D721Med (cell line): Measurements from ENCODE around the gene TRMT11.

ENCODE experiments used
- DNase-seq: peaks from one replicate; pipeline ENCODE4 v3.0.0; 2011; ENCODE audit warnings: low spot score; ENCODE audit not compliant: insufficient read length
- FAIRE-seq: peaks from 2 replicates; lab custom pipeline; 2011; peaks lifted over from hg19 to GRCh38; lab: Jason Lieb, UNC
- TF ChIP-seq, protein P1 (sequence below): IDR thresholded peaks from 2 replicates; pipeline ENCODE4 v1.5.1; 2012; ENCODE audit warnings: mild to moderate bottlenecking, control low read depth; ENCODE audit not compliant: insufficient read depth; ENCODE audit errors: missing control alignments

TRMT11 gene

DNA sequence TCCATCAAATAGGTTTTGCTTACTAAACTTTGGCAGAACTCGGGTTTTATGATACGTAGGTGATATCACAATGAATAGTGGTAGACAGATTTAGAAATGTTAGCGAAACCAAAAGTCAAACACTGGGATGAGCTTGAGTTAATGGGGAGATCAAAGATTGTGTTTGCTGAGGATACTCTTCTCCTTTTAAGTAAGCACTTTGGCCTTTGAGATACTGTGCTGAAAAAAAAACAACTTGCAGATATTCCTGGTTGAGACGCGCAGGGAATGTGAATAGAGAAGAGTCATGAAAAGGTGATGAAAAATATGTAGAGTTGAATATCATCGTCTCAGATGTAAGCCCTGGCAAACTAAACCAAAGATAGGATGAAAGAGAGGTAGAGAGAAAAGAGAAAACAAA is 48.3 kb downstream of the TRMT11 start:
- TF ChIP-seq, protein P1, sequence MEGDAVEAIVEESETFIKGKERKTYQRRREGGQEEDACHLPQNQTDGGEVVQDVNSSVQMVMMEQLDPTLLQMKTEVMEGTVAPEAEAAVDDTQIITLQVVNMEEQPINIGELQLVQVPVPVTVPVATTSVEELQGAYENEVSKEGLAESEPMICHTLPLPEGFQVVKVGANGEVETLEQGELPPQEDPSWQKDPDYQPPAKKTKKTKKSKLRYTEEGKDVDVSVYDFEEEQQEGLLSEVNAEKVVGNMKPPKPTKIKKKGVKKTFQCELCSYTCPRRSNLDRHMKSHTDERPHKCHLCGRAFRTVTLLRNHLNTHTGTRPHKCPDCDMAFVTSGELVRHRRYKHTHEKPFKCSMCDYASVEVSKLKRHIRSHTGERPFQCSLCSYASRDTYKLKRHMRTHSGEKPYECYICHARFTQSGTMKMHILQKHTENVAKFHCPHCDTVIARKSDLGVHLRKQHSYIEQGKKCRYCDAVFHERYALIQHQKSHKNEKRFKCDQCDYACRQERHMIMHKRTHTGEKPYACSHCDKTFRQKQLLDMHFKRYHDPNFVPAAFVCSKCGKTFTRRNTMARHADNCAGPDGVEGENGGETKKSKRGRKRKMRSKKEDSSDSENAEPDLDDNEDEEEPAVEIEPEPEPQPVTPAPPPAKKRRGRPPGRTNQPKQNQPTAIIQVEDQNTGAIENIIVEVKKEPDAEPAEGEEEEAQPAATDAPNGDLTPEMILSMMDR = no peak
- FAIRE-seq (no peak), DNase-seq (no peak)

DNA sequence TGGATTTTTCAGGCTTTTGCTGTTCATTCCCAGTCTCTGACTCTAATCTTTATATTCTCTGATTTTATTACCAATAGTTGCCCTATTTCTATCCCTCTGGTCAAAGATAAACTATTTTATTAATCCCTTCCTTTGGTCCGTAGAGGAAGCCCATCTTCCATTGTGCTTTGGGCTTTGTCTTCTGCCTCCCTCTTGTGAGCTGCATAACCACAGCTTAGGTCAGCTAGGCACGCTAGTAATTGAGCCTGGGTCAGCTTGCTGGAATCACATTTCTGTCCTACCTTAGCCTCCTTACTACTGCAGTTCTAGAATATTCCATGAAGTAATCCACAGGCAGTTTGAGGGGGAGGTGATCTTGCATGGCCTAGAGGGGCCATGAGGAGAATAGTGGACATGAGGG is 49.4 kb downstream of the TRMT11 start:
- no peak for FAIRE-seq
- TF ChIP-seq, protein P1 = no peak

DNA sequence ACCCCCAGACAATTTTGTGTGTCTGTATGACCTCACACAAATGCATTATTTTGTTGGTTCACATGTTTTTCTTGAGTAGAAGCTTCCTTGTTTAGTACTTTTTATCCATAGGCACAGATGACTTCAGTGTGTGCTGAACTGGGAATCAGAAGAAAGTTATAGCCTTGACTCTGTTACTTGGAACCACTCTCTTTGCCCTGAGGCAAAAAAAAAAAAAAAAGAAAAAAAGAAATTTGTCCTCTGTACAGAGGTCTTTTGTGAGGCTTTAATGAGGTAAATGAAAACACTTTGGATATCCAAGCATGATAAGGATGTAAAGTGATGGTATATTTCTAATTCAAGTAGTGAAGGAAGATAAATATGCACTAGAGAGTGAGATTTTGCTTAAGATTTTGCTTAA is 51.9 kb downstream of the TRMT11 start:
- TF ChIP-seq, protein P1 = no peak
- DNase-seq = no peak
- FAIRE-seq = peak; percentile 11

More for the DNA sequence above, 49.4 kb downstream of the TRMT11 start:
- no peak for DNase-seq

DNA sequence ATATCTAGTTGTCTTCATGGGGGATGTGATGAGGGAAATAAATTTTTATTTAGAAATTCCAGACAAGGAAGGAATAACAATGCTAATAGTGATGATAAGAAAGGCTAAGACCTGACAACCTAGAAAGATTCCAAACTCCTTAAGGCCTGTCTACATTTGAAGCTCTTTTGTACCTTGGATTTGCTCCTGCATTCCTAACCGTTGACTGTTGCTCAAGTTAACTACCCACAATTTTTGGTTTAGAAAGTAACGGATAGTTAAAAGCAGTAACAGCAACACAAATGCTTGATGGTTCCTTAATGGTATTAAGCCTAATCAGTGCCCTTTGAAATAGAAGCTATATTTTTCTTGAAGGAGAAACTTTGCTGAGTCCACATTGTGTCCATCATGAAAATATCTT is 52.9 kb downstream of the TRMT11 start:
- TF ChIP-seq, protein P1 = no peak
- DNase-seq (no peak), FAIRE-seq (peak; percentile 6)

DNA sequence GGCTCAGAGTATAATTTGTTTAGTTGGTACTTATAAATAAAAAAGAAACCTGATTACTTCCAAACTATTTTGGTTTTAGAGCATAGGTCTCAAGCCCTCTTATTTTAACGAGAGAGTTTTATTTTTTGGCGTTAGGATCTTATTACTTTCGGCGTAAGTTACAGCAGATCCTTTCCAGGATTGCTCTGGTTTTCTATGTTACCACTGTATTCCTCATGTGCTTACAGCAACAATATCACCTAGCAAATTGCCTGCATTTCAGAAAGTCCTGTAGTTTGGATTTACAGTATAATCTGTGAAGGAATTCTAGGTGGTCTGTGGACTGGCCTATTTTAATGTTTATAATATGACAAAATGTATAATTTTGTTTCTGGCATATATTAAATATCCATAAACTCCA is 54.1 kb downstream of the TRMT11 start:
- TF ChIP-seq, protein P1 = no peak
- DNase-seq = no peak
- FAIRE-seq = no peak

DNA sequence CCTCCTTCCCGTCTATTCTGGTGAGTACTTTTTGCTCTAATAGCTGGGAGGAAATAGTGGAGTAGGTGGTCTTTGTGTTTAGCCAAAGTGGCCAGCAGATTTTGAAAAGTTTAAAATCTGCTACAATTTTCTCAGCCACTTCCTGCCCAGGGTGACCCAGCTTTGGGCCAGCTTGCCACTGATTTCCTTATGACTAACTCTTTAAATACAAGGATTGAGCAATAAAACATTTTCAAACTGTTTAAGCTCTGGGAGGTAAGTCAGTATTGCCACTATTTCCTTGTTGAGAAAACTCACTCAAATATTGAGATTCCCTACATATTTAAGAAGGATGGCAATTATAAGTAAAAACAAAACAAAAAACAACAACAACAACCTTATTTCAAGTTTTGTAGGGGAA is 54.5 kb downstream of the TRMT11 start:
- DNase-seq = no peak

DNA sequence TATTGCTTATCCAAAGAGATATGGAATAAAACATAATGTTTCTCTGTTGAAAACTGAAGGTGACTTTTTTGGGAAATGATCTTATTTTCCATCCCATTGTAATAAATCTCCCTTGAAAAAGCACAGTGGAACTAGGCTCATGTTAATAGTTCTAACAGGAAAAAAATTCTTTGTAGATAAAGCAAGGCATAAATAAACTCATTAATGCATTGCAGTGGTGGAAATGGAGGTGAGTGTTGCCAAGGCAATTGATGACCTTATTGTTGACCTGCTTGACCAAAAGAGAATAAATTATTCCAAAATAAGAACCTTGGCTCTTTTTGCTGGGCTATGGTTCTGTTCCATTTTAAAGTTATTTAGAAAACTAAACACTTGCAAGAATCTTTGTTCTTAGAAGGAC is 55.2 kb downstream of the TRMT11 start:
- DNase-seq (no peak), FAIRE-seq (no peak)
- TF ChIP-seq, protein P1 = no peak

More for the DNA sequence above, 54.5 kb downstream of the TRMT11 start:
- TF ChIP-seq, protein P1 = no peak
- no peak for FAIRE-seq
